LHCN-M2 (cell line): ENCODE measurements around the gene KCNK13. TPM values are rescaled to one million over a fixed set of nuclear protein-coding genes. Genes with fewer than 3 reads are reported as not detected.

ENCODE experiments used
- DNase-seq: peaks from one replicate; pipeline ENCODE4 v3.0.0-alpha.2; 2012; ENCODE audit warnings: low read depth
- total RNA-seq: library from RNA; depleted of rRNA; stranded (reverse); fragments of >200 nt; gene quantifications from 2 replicates; pipeline ENCODE4 v1.2.3, GENCODE V29; 2014

The KCNK13 gene
- total RNA-seq, 1 experiment from 2014 or later = not detected

DNA sequence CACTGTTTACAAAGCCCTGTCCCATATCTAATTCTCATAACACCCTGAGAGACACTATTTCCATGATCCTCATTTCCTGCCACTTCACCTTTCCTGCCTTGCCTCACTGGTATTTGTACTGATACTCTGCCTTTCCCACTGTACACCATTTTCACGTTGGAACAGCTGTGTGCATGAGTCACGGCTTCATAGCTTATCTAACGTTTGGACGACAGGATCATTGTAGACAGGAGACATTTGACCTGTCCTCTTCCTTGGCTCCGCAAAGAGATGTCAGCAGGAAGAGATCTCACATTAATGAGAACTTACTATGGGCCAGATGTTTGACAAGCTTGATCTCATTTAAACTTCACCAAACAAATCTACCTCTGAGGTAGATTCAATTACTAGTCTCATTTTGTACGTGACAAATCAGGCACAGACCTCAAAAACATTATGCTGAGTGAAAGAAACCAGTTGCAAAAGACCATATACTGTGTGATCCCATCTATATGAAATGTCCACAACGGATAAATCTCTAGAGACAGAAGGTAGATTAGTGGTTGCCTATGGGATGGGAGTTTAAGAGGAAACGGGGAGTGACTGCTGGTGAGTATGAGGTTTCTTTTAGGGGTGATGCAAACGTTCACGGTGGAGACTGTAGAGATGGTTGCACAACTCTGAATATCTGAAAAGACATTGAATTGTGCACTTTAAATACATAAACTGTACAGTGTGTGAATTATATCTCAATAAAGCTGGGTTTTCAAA lies 71.2 kb downstream of the KCNK13 start:
- DNase-seq = peak; percentile 38

- no peak for DNase-seq
Observed at GRCh38 chr14:90136904-90137303, 75.1 kb downstream of the KCNK13 start.

- DNase-seq = no peak
Observed at GRCh38 chr14:90137807-90138206, 76.0 kb downstream of the KCNK13 start.

DNA sequence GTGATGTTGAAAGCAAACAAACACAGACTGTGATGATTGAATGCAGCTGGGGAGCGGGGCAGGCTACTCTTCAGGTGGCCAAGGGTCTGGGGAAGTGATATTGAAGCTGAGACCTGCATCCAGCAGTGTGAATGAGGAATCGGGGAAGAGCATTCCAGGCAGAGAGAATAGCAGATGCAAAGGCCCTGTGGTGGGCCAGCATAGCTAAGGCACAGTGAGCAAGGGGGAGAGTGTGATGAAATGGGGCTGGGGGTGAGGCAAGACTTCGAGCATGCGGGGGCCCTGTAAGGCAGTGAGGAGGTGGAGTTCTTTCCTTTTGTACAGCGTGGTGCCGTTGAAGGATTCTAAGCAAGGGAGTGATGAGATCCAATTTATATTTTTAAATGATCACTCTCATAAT lies 77.4 kb downstream of the KCNK13 start:
- DNase-seq = no peak

- DNase-seq = peak; percentile 39
Observed at GRCh38 chr14:90140298-90140955, 78.6 kb downstream of the KCNK13 start.

- peak; percentile 39 for DNase-seq
Observed at GRCh38 chr14:90140956-90141316, 79.1 kb downstream of the KCNK13 start.

DNA sequence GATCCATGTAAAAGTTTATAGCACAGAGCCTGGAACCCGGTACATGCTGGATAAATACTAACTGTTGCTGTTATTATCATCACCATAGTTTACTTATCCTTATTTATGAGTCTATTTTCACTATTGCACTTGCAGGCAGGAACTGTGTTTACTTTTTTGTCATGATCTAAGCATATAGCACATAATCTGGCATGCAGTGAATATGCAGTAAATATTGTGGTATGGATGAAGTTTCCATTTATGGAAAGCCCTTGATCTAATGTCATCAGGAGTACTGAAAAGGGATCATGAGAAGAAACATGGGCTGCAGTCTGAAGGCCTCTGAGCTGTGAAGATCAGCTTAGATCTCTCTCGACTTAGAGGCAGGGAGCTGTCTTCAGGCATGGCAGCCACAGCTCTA lies 91.6 kb downstream of the KCNK13 start:
- no peak for DNase-seq

DNA sequence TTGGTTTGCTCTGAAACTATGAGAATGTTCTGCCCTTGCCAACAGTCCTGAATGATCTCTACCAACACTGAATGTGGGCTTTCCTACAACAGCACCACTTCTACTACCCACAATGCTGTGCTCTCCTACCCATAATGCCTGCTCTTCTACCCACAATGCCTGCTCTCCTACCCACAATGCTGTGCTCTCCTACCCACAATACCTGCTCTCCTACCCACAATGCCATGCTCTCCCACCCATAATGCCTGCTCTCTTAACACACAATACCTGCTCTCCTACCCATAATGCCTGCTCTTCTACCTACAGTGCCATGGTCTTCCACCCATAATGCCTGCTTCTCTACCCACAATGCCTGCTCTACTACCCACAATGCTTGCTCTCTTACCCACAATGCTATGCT lies 92.3 kb downstream of the KCNK13 start:
- DNase-seq = no peak

DNA sequence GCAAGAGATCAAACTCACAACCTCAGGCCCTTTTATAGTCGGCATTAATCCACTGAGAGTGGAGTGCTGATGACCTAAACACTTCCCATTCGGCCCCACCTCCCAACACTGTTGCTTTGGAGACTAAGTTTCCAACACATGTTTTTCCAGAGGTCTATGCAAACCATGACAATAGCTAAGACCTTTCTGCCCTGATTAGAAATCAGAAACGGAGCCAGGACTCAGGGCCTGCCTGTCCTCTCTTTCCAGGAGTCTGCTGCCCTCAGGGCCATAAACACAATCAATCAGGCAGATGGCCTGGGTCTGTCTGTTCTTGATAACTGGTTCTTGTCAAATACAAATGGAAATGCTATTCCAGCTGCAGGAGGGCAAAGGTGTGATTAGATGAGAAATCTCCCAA lies 97.4 kb downstream of the KCNK13 start:
- no peak for DNase-seq

DNA sequence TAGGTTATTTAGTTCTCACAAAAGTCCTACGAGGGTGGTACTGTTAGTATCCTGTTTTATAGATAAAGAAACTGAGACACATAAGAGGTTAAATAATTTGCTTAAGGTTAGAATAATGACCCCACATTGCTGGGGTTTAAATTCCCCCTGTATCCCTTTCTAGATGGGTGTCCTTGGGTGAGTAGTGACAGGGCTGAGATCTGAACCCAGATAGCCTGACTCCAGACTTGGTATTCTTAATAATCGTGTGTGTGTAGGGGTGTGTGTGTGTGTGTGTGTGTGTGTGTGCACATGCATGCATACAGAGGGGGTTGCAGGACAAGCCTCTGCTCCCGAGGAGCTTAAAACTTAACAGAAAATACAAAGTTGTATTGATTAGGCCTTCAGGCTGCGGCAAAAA lies 97.9 kb downstream of the KCNK13 start:
- DNase-seq = no peak

- DNase-seq = no peak
Observed at GRCh38 chr14:90161129-90161528, 99.3 kb downstream of the KCNK13 start.

DNA sequence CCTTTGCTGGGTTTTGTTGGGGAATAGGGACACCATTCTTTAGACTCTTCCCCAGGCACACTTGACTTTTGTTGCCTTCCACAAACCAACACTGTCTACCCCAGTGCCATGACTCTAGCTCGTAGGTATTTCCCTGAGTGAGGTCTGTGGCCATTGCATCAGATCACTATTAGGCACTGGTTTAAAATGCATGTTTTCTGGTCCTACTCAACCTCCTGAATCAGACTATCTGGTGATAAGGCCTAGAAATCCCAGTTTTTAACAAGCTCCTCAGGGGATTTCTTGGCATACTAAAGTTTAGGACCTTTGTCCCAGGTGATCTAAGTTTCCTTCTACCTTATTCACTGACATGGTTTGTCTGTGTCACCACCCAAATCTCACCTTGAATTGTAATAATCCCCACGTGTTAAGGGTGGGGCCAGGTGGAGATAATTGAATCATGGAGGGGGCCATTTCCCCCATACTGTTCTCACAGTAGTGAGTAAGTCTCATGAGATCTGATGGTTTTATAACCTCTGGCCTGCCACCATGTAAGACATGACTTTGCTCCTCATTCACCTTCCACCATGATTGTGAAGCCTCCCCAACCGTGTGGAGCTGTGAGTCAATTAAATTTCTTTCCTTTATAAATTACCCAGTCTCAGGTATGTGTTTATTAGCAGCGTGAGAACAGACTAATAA lies 106.8 kb downstream of the KCNK13 start:
- no peak for DNase-seq

- no peak for DNase-seq
Observed at GRCh38 chr14:90175631-90176030, 113.8 kb downstream of the KCNK13 start.

- DNase-seq = no peak
Observed at GRCh38 chr14:90177539-90178189, 115.9 kb downstream of the KCNK13 start.

DNA sequence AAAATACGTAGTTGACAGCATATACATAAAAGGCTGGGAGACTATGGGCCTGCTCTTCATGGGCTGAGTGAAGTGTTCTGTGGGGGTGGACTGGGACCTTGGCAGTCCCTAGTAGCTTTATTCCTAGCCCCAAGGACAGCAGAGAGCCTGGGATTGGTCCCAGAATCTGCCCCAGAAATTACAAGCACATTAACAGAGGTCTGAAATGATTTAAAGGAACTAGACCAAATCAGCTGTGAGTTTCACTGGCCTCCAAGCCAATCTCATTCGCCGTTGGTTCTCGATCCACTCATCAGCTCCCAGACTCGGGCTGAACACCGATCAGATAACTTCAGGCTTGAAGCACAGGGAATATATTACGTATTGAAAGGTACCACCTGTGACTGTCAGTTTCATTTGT lies 117.6 kb downstream of the KCNK13 start:
- no peak for DNase-seq

GRCh38 chr14:90179809-90180779 lies 118.3 kb downstream of the KCNK13 start:
- DNase-seq = no peak

GRCh38 chr14:90184094-90184493 lies 122.3 kb downstream of the KCNK13 start:
- DNase-seq = no peak

GRCh38 chr14:90184571-90185266 lies 122.9 kb downstream of the KCNK13 start:
- no peak for DNase-seq

DNA sequence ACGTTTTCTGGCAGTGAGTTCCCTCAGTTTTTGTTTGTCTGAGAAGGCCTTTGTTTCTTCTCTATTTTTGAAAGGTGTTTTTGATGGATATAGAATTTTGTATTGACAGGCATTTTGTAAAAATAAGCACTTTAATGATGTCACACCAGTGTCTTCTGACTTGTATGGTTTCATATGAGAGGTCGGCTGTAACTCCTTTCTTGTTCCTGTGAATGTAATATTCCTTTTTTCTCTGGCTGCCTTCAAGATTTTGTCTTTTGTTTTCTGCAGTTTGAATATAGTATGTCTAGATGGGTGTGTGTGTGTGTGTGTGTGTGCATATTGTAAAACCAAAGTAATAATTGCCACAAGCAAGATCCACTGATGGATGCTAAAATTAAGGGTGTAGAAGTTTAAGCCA lies 126.8 kb downstream of the KCNK13 start:
- no peak for DNase-seq

DNA sequence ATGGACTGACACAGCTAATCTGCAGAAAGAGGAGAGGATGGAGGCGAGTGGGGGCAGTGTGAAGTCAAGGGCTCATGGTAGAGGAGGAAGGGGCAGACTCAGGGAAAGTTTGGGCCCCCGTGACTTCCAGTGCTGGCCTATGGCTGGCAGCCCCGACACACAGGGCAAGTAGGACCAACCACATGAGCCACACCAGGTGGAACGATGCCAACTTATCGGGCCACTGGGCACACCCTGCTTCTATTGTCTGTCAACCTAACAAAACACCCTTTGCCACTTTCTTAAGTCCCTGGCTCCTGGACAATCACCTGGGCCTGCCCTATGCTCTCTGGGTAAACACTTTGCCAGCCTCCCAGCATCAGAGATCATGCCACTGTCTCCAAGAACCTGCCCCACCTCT lies 129.4 kb downstream of the KCNK13 start:
- no peak for DNase-seq

DNA sequence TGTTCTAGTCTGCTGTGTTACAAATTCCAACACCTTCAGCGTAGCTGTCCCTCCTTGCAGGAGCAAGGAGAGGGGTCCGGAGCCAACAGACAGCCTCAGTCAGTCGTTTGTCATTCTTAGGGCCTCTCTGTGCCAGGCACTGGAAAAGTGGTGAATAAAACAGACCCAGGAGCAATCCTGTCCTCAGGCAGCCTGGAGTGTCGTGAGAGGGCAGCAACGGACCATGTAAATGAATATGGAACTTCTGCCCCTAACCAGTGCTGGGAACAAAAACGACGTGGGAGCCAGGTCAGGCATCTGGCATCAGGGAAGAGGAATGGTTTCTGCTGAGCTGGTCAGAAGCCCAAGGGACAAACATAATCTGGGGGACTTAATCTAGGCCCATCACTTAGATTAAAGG lies 129.8 kb downstream of the KCNK13 start:
- DNase-seq = no peak
